Left lung (tissue), 10 donors: ENCODE measurements around the gene CCBE1. TPM values are rescaled to one million over a fixed set of nuclear protein-coding genes. Genes with fewer than 3 reads are reported as not detected.

Source experiments
- ATAC-seq: fragments of 200-7000 bp; cut with Tn5 transposase; one replicate; pipeline ENCODE4 v1.9.1; 2020; ENCODE audit warnings: moderate library complexity
- DNase-seq, 4 donors: peaks; one replicate each; pipeline ENCODE4 v3.0.0-alpha.2; 2013 to 2020
- H3K27ac ChIP-seq, 2 donors: fragments of 200-600 bp; sonication (generic) in 1 of 2; one replicate each; pipeline versions ENCODE4 v1.5.0 to v1.8.0; 2020 to 2021
- H3K27me3 ChIP-seq, 2 donors: fragments of 200-600 bp; sonication (generic) in 1 of 2; one replicate each; pipeline versions ENCODE4 v1.5.0 to v1.8.0; 2020 to 2021
- H3K36me3 ChIP-seq, 2 donors: fragments of 200-600 bp; sonication (generic) in 1 of 2; one replicate each; pipeline versions ENCODE4 v1.5.0 to v1.8.0; 2020 to 2021
- H3K4me1 ChIP-seq, 2 donors: fragments of 200-600 bp; one replicate each; pipeline ENCODE4 v1.8.0; 2021
- H3K4me3 ChIP-seq, 2 donors: fragments of 200-600 bp; sonication (generic) in 1 of 2; one replicate each; pipeline versions ENCODE4 v1.5.0 to v1.8.0; 2020 to 2021; ENCODE audit warnings: mild to moderate bottlenecking in 1 of 2
- H3K9me3 ChIP-seq, 2 donors: fragments of 200-600 bp; sonication (generic) in 1 of 2; one replicate each; pipeline versions ENCODE4 v1.5.0 to v1.8.0; 2020 to 2021
- CTCF ChIP-seq, 2 donors: fragments of 200-600 bp; sonication (generic) in 1 of 2; IDR thresholded peaks; one replicate each; pipeline versions ENCODE4 v1.5.0 to v1.8.0; 2021; ENCODE audit warnings: antibody characterized with exemption in 2 of 2
- intact Hi-C, 2 donors: fragments of 100-400 bp; cut with DNase I; formaldehyde crosslinking; loops; one replicate each; pipeline versions ENCODE4 v1.11.2 to v1.14.2; 2022
- polyA plus RNA-seq, 6 donors: library from polyadenylated mRNA; unstranded; fragments of 120-200 nt; gene quantifications; one replicate each; pipeline ENCODE4 v1.2.1, GENCODE V29; 2013; ENCODE audit not compliant: insufficient read length in 6 of 6
- total RNA-seq, 2 donors: library from RNA; stranded (reverse); fragmentation: NEBNext Ultra II Directional; extraction: Animal tissue kit (Norgen Biotek cat#: 25700); gene quantifications; one replicate each; pipeline ENCODE4 v1.2.1, GENCODE V29; 2021
- donor health status: DM: no; HTN: yes; CAD: no.
- donor health status: DM: no; HTN: no; CAD: no.

Gene CCBE1
- total and polyA plus RNA-seq, 8 donors: 16.0 to 96.5 (median 84.1) TPM

- TF ChIP-seq CTCF (IDR thresholded peaks at IDR 0.05): no peak
- ATAC-seq (peak; percentile 33), DNase-seq (no peak)
Observed at GRCh38 chr18:59707306-59707705, 10.1 kb upstream of the CCBE1 start.

GRCh38 chr18:59706499-59706898, 9.3 kb upstream of the CCBE1 start:
- Histone ChIP-seq H3K36me3 (no peaks in the 10 kb centered on the region), H3K27ac (no peak overlapping the region), H3K9me3 (no peaks in the 10 kb centered on the region), H3K4me3 (no peak overlapping the region), H3K4me1 (no peaks in the 10 kb centered on the region), H3K27me3 (no peaks in the 10 kb centered on the region)
- intact Hi-C loops: no loop called here
- DNase-seq (no peak), ATAC-seq (no peak)
- TF ChIP-seq CTCF (IDR thresholded peaks at IDR 0.05): no peak

More at GRCh38 chr18:59707306-59707705, 10.1 kb upstream of the CCBE1 start:
- Histone ChIP-seq H3K4me3 (no peak overlapping the region), H3K9me3 (no peaks in the 10 kb centered on the region), H3K4me1 (no peaks in the 10 kb centered on the region), H3K27me3 (no peaks in the 10 kb centered on the region), H3K36me3 (no peaks in the 10 kb centered on the region), H3K27ac (no peak overlapping the region)
- intact Hi-C loops: no loop called here

- TF ChIP-seq CTCF (IDR thresholded peaks at IDR 0.05): no peak
- Histone ChIP-seq H3K4me3 (no peak overlapping the region), H3K9me3 (no peaks in the 10 kb centered on the region), H3K27ac (no peak overlapping the region), H3K4me1 (no peaks in the 10 kb centered on the region), H3K36me3 (no peaks in the 10 kb centered on the region), H3K27me3 (peaks cover 0 to 3% of the 10 kb centered on the region in 2 donors)
- intact Hi-C loops: no loop called here
- no peak for DNase-seq
- no peak for ATAC-seq
Observed at GRCh38 chr18:59705145-59705544, 7.9 kb upstream of the CCBE1 start.

GRCh38 chr18:59704146-59704545, 6.9 kb upstream of the CCBE1 start:
- Histone ChIP-seq H3K27ac (no peak overlapping the region), H3K36me3 (no peaks in the 10 kb centered on the region), H3K4me3 (no peak overlapping the region), H3K4me1 (no peaks in the 10 kb centered on the region), H3K27me3 (peaks cover 0 to 11% of the 10 kb centered on the region in 2 donors), H3K9me3 (no peaks in the 10 kb centered on the region)
- TF ChIP-seq CTCF (IDR thresholded peaks at IDR 0.05): no peak
- ATAC-seq: no peak
- no peak for DNase-seq
- intact Hi-C loops: no loop called here

- H3K9me3 ChIP-seq: no peaks in the 10 kb centered on the region
- DNase-seq (no peak), ATAC-seq (no peak)
- no peak for TF ChIP-seq CTCF (IDR thresholded peaks at IDR 0.05)
- H3K4me3 ChIP-seq: no peak overlapping the region
- peaks cover 0 to 8% of the 10 kb centered on the region in 2 donors for H3K4me1 ChIP-seq
- H3K27ac ChIP-seq: no peak overlapping the region
- intact Hi-C loops: no loop called here
- no peaks in the 10 kb centered on the region for H3K36me3 ChIP-seq
- H3K27me3 ChIP-seq: peaks cover 13 to 40% of the 10 kb centered on the region in 2 donors
Observed at GRCh38 chr18:59701272-59701671, 4.0 kb upstream of the CCBE1 start.
